Bronchial epithelial cell (primary cell): ENCODE results near the gene FAM3A. TPM values are rescaled to one million over a fixed set of nuclear protein-coding genes. Genes with fewer than 3 reads are reported as not detected.

Experiments used
- DNase-seq: peaks from one replicate; pipeline ENCODE4 v3.0.0-alpha.2; 2010; ENCODE audit warnings: low read depth
- FAIRE-seq: peaks from 2 replicates; lab custom pipeline; 2011; peaks lifted over from hg19 to GRCh38; lab: Jason Lieb, UNC
- H3K27me3 ChIP-seq: 2 replicates; pipeline ENCODE4 v1.5.1; 2011; ENCODE audit warnings: low read length; ENCODE audit not compliant: control insufficient read depth, insufficient read depth
- H3K36me3 ChIP-seq: 2 replicates; pipeline ENCODE4 v1.5.1; 2011; ENCODE audit warnings: low read length; ENCODE audit not compliant: control insufficient read depth, insufficient read depth
- H3K4me3 ChIP-seq: 2 replicates; pipeline ENCODE4 v1.5.1; 2011; ENCODE audit warnings: mild to moderate bottlenecking, low read depth, low read length, control low read depth
- CTCF ChIP-seq: IDR thresholded peaks from 2 replicates; pipeline ENCODE4 v1.5.1; 2011; ENCODE audit warnings: mild to moderate bottlenecking, moderate library complexity, low read length, control low read depth, inconsistent platforms; ENCODE audit not compliant: insufficient read depth, severe bottlenecking
- total RNA-seq: library from RNA; depleted of rRNA; stranded (reverse); fragments of >200 nt; gene quantifications from 2 replicates; pipeline ENCODE4 v1.2.1, GENCODE V29; 2014

The FAM3A gene
- total RNA-seq, 1 donor from 2014 or later, result 33.2 TPM

GRCh38 chrX:154469880-154470279 is 46.2 kb downstream of the FAM3A start:
- Histone ChIP-seq H3K36me3 (peaks cover 37% of the 10 kb centered on the region), H3K27me3 (no peaks in the 10 kb centered on the region), H3K4me3 (no peak overlapping the region)
- TF ChIP-seq CTCF, result no peak
- no peak for DNase-seq
- FAIRE-seq, result no peak

GRCh38 chrX:154469114-154469513 is 46.9 kb downstream of the FAM3A start:
- FAIRE-seq, result no peak
- no peak overlapping the region for H3K4me3 ChIP-seq
- no peaks in the 10 kb centered on the region for H3K27me3 ChIP-seq
- no peak for TF ChIP-seq CTCF
- peaks cover 39% of the 10 kb centered on the region for H3K36me3 ChIP-seq
- no peak for DNase-seq

- FAIRE-seq (no peak), DNase-seq (no peak)
- no peak for TF ChIP-seq CTCF
- H3K4me3 ChIP-seq, result no peak overlapping the region
- H3K36me3 ChIP-seq, result peaks cover 39% of the 10 kb centered on the region
- H3K27me3 ChIP-seq, result no peaks in the 10 kb centered on the region
These were observed 47.8 kb downstream of the FAM3A start for GRCh38 chrX:154468217-154468616.

- TF ChIP-seq CTCF, result no peak
- no peak overlapping the region for H3K4me3 ChIP-seq
- FAIRE-seq (no peak), DNase-seq (no peak)
- H3K36me3 ChIP-seq, result peaks cover 43% of the 10 kb centered on the region
- no peaks in the 10 kb centered on the region for H3K27me3 ChIP-seq
These were observed 48.5 kb downstream of the FAM3A start for GRCh38 chrX:154467556-154467955.

- FAIRE-seq (no peak), DNase-seq (no peak)
- H3K36me3 ChIP-seq, result peaks cover 41% of the 10 kb centered on the region
- no peaks in the 10 kb centered on the region for H3K27me3 ChIP-seq
- no peak overlapping the region for H3K4me3 ChIP-seq
- TF ChIP-seq CTCF, result no peak
These were observed 49.1 kb downstream of the FAM3A start for GRCh38 chrX:154466907-154467306.

- Histone ChIP-seq H3K4me3 (no peak overlapping the region), H3K27me3 (no peaks in the 10 kb centered on the region), H3K36me3 (peaks cover 36% of the 10 kb centered on the region)
- TF ChIP-seq CTCF, result no peak
- FAIRE-seq (no peak), DNase-seq (no peak)
These were observed 50.0 kb downstream of the FAM3A start for GRCh38 chrX:154466036-154466435.
